ENCODE measurements around the gene SIMC1. TPM values are rescaled to one million over a fixed set of nuclear protein-coding genes. Genes with fewer than 3 reads are reported as not detected.
"Not testable (repeated sequence)": the region's sequence is repeated elsewhere in the genome, so short reads cannot be mapped to it uniquely, and the experiment has no call there.

Gene SIMC1
- total and polyA plus RNA-seq, 2 of the 4 experiments (the other 2 are of a cell fraction) = 8.2 to 11.7 TPM

DNA sequence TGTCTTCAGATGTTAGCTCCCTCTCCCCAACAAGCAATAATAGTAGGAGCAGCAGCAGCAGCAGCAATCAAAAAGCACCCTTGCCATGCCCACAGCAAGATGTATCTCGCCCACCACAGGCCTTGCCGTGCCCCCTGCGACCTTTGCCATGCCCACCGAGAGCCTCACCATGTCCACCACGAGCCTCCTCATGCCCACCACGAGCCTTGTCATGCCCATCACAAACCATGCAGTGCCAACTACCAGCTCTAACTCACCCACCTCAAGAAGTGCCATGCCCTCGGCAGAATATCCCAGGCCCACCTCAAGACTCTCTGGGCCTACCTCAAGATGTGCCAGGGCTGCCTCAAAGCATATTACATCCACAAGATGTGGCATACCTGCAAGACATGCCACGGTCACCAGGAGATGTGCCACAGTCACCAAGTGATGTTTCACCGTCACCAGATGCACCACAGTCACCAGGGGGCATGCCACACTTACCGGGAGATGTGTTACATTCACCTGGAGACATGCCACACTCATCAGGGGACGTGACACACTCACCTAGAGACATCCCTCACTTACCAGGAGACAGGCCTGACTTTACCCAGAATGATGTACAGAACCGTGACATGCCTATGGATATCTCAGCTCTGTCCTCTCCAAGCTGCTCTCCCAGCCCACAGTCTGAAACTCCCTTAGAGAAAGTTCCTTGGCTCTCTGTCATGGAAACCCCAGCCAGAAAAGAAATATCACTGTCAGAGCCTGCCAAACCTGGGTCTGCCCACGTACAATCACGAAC is 52.0 kb downstream of the SIMC1 start:
- dilution Hi-C loops (cut with HindIII; ENCODE audit: low sequenced_read_pairs, unreplicated experiment) = not testable (repeated sequence)
- WGBS, 2 experiments (ENCODE audit: extremely low coverage in 2 of 2, insufficient read length in 1 of 2) = 92% methylated on average over 7 of the region's 14 CpGs; no CpG with 5 or more reads in 1 of the 2 experiments

DNA sequence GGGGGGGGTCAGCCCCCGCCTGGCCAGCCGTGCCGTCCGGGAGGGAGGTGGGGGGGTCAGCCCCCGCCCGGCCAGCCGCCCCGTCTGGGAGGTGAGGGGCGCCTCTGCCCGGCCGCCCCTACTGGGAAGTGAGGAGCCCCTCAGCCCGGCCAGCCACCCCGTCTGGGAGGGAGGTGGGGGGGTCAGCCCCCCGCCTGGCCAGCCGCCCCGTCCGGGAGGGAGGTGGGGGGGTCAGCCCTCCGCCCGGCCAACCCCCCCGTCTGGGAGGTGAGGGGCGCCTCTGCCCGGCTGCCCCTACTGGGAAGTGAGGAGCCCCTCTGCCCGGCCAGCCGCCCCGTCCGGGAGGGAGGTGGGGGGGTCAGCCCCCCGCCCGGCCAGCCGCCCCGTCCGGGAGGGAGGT is 67.1 kb downstream of the SIMC1 start:
- BruUV-seq (replicated peaks); H4K20me1 ChIP-seq (ENCODE audit: insufficient read depth, low read length); H3K4me1 ChIP-seq (ENCODE audit: control insufficient read depth, insufficient read depth, low read length); H3K36me3 ChIP-seq (ENCODE audit: control insufficient read depth, insufficient read depth, low read length); POLR2A ChIA-PET (ENCODE audit: unreplicated experiment); H2BK120ac ChIP-seq (ENCODE audit: low read depth, low read length); DNase-seq; H4K5ac ChIP-seq (ENCODE audit: low read depth, low read length); dilution Hi-C loops (cut with HindIII; ENCODE audit: low sequenced_read_pairs, unreplicated experiment); H3K9me3 ChIP-seq (ENCODE audit: control insufficient read depth, insufficient read depth, low read length); H3K4me2 ChIP-seq (ENCODE audit: low read depth, low read length); H4K8ac ChIP-seq (ENCODE audit: low read depth in 2 of 2, low read length in 2 of 2); CTCF ChIA-PET; H3K56ac ChIP-seq (ENCODE audit: extremely low read depth, insufficient read depth, low read length); in situ Hi-C loops (cut with MboI; ENCODE audit: low sequenced_read_pairs); H3K14ac ChIP-seq (replicated peaks; ENCODE audit: low read depth, low read length); intact Hi-C loops (cut with micrococcal nuclease); H3K27me3 ChIP-seq (ENCODE audit: control insufficient read depth, insufficient read depth, low read length); H3K9me1 ChIP-seq (ENCODE audit: insufficient read depth, low read length); H2BK5ac ChIP-seq (ENCODE audit: low read depth, low read length, poor library complexity, severe bottlenecking); H2AFZ ChIP-seq (replicated peaks; ENCODE audit: low read length, poor library complexity); H3K23ac ChIP-seq (ENCODE audit: low read depth, low read length); H3K27ac ChIP-seq (ENCODE audit: insufficient read depth, low read length); H3K4me3 ChIP-seq (ENCODE audit: insufficient read depth, low read depth, low read length); H4K91ac ChIP-seq (ENCODE audit: insufficient read depth, low read depth, low read length); H2AK9ac ChIP-seq (replicated peaks; ENCODE audit: low read depth, low read length, poor library complexity); H2BK20ac ChIP-seq (ENCODE audit: low read depth, low read length); H3K79me1 ChIP-seq (ENCODE audit: low read depth in 1 of 2, low read length in 2 of 2); ATAC-seq (ENCODE audit: low read depth); H3K18ac ChIP-seq (ENCODE audit: low read depth, low read length); H2AK5ac ChIP-seq (ENCODE audit: low read depth, low read length); H3K9ac ChIP-seq (ENCODE audit: low read depth, low read length); H3K4ac ChIP-seq (ENCODE audit: low read depth, low read length); H2BK15ac ChIP-seq (ENCODE audit: low read depth, low read length): not testable (repeated sequence)
- WGBS, 2 experiments (ENCODE audit: extremely low coverage in 2 of 2, insufficient read length in 1 of 2) = no CpG with 5 or more reads among the region's 31 CpGs

More for the DNA sequence above, 52.0 kb downstream of the SIMC1 start:
- H3K36me3 ChIP-seq (ENCODE audit: control insufficient read depth, insufficient read depth, low read length); H2BK20ac ChIP-seq (ENCODE audit: low read depth, low read length); H3K56ac ChIP-seq (ENCODE audit: extremely low read depth, insufficient read depth, low read length); BruUV-seq (replicated peaks); H4K91ac ChIP-seq (ENCODE audit: insufficient read depth, low read depth, low read length); H2AK9ac ChIP-seq (replicated peaks; ENCODE audit: low read depth, low read length, poor library complexity); POLR2A ChIA-PET (ENCODE audit: unreplicated experiment); H3K27ac ChIP-seq (ENCODE audit: insufficient read depth, low read length); H4K20me1 ChIP-seq (ENCODE audit: insufficient read depth, low read length); H3K9ac ChIP-seq (ENCODE audit: low read depth, low read length); H3K9me1 ChIP-seq (ENCODE audit: insufficient read depth, low read length); in situ Hi-C loops (cut with MboI; ENCODE audit: low sequenced_read_pairs); H3K4me1 ChIP-seq (ENCODE audit: control insufficient read depth, insufficient read depth, low read length); H3K14ac ChIP-seq (replicated peaks; ENCODE audit: low read depth, low read length); H3K9me3 ChIP-seq (ENCODE audit: control insufficient read depth, insufficient read depth, low read length); ATAC-seq (ENCODE audit: low read depth); H3K23ac ChIP-seq (ENCODE audit: low read depth, low read length); H3K4me3 ChIP-seq (ENCODE audit: insufficient read depth, low read depth, low read length); H4K5ac ChIP-seq (ENCODE audit: low read depth, low read length); CTCF ChIA-PET; H3K4me2 ChIP-seq (ENCODE audit: low read depth, low read length); H2AK5ac ChIP-seq (ENCODE audit: low read depth, low read length); H3K27me3 ChIP-seq (ENCODE audit: control insufficient read depth, insufficient read depth, low read length); DNase-seq; H4K8ac ChIP-seq (ENCODE audit: low read depth in 2 of 2, low read length in 2 of 2); H3K18ac ChIP-seq (ENCODE audit: low read depth, low read length); H3K4ac ChIP-seq (ENCODE audit: low read depth, low read length); H2AFZ ChIP-seq (replicated peaks; ENCODE audit: low read length, poor library complexity); H2BK5ac ChIP-seq (ENCODE audit: low read depth, low read length, poor library complexity, severe bottlenecking); H2BK15ac ChIP-seq (ENCODE audit: low read depth, low read length); intact Hi-C loops (cut with micrococcal nuclease); H2BK120ac ChIP-seq (ENCODE audit: low read depth, low read length); H3K79me1 ChIP-seq (ENCODE audit: low read depth in 1 of 2, low read length in 2 of 2): not testable (repeated sequence)

Data from IMR-90 (cell line).